CD4-positive, CD25-positive, alpha-beta regulatory T cell (primary cell): ENCODE results near the gene C1QL1. TPM values are rescaled to one million over a fixed set of nuclear protein-coding genes. Genes with fewer than 3 reads are reported as not detected.
"Not testable (repeated sequence)": the region's sequence is repeated elsewhere in the genome, so short reads cannot be mapped to it uniquely, and the experiment has no call there.

ENCODE experiments used
- ATAC-seq, 2 donors: fragments of 150-1000 bp; cut with Tn5 transposase; one replicate each; pipeline ENCODE4 v1.10.0; 2021; ENCODE audit warnings: low read depth in 2 of 2, moderate number of reproducible peaks in 2 of 2, moderate library complexity in 1 of 2
- DNase-seq, 3 donors: peaks; one replicate each; pipeline versions ENCODE4 v3.0.0 to v3.0.0-alpha.2; 2012 to 2022; ENCODE audit warnings: mixed read lengths in 1 of 3
- H3K27ac ChIP-seq: one replicate; pipeline ENCODE4 v1.7.0; 2013; ENCODE audit warnings: mild to moderate bottlenecking, low read length; ENCODE audit not compliant: insufficient read depth, poor library complexity, severe bottlenecking
- H3K27me3 ChIP-seq: one replicate; pipeline ENCODE4 v1.7.0; 2013; ENCODE audit warnings: low read length; ENCODE audit not compliant: control insufficient read depth, insufficient read depth
- H3K36me3 ChIP-seq: one replicate; pipeline ENCODE4 v1.7.0; 2013; ENCODE audit warnings: mild to moderate bottlenecking, low read length, moderate library complexity; ENCODE audit not compliant: control insufficient read depth, insufficient read depth
- H3K4me1 ChIP-seq: 2 replicates; pipeline ENCODE4 v1.7.0; 2013; ENCODE audit warnings: mild to moderate bottlenecking, low read length; ENCODE audit not compliant: insufficient read depth, control insufficient read depth, poor library complexity, severe bottlenecking
- H3K4me3 ChIP-seq: one replicate; pipeline ENCODE4 v1.7.0; 2013; ENCODE audit warnings: low read depth, mild to moderate bottlenecking, low read length, moderate library complexity
- H3K9me3 ChIP-seq, 2 experiments: 1 replicate in 1 of 2; 2 replicates in 1 of 2; pipeline ENCODE4 v1.7.0; 2013; ENCODE audit warnings: low read length in 2 of 2, mild to moderate bottlenecking in 1 of 2, moderate library complexity in 1 of 2; ENCODE audit not compliant: control insufficient read depth in 2 of 2
- H3K27ac Mint-ChIP-seq, 3 donors: one replicate each; pipeline ENCODE4 v1.8.0; 2020 to 2022; ENCODE audit warnings: mild to moderate bottlenecking in 3 of 3, mixed read lengths in 3 of 3, moderate library complexity in 2 of 3
- H3K27me3 Mint-ChIP-seq: one replicate; pipeline ENCODE4 v1.8.0; 2022; ENCODE audit warnings: mild to moderate bottlenecking, mixed read lengths
- H3K36me3 Mint-ChIP-seq: one replicate; pipeline ENCODE4 v1.8.0; 2020; ENCODE audit warnings: mixed read lengths
- H3K4me1 Mint-ChIP-seq, 4 donors: one replicate each; pipeline ENCODE4 v1.8.0; 2020 to 2022; ENCODE audit warnings: mixed read lengths in 4 of 4, mild to moderate bottlenecking in 1 of 4
- H3K4me3 Mint-ChIP-seq, 4 donors: one replicate each; pipeline ENCODE4 v1.8.0; 2020 to 2022; ENCODE audit warnings: mild to moderate bottlenecking in 4 of 4, mixed read lengths in 4 of 4, moderate library complexity in 3 of 4
- H3K9me3 Mint-ChIP-seq, 7 donors: one replicate each; pipeline ENCODE4 v1.8.0; 2020 to 2022; ENCODE audit warnings: mixed read lengths in 7 of 7, mild to moderate bottlenecking in 3 of 7, moderate library complexity in 2 of 7
- polyA plus RNA-seq, 4 donors: library from polyadenylated mRNA; unstranded; fragments of 300-500 nt; fragmentation: Illumina TruSeq; gene quantifications; one replicate each; pipeline ENCODE4 v1.2.3, GENCODE V29; 2021
- total RNA-seq: library from RNA; stranded (reverse); gene quantifications from one replicate; pipeline ENCODE4 v1.2.3, GENCODE V29; 2022

The C1QL1 gene
- total and polyA plus RNA-seq, 5 donors from 2014 or later = not detected

DNA sequence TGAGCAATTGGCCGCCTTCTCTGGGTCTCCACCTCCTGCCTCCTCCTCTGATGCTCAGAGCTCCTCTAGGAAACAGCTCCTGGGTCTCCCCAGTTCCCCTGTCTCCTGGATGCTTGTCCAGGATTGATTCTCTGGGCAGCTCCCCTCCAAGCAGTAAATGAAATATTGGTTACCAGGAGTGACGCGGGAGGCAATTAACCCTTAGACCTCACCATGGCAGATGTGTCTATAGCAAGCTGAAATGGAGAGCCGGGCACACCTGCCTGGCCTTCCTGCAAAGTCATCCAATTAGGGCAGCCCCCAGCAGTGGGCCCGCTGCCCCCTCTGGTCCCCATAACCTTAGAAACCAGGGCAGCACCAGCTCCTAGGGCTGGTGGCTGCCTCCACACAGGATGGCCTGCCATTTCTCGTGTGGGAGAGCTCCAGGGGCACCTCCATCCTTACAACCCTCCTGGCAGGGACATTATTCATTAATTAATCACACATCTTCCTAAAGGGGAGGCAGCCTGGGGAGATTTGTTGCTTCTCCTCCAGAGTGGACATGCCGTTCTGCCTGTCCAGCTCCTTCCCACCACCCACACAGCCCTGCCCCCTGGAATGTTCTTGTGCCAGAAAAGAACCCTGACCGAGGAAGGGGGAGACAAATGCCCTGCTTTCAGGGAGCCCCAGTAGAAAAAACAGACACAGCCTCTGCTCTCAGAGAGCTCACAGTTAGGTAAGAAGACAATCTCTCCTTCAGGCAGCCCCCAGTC, 12.3 kb downstream of the C1QL1 start:
- peaks cover 40% of the 10 kb centered on the region for H3K27me3 Mint-ChIP-seq
- H3K4me1 Mint-ChIP-seq = peaks cover 0 to 11% (median 4%) of the 10 kb centered on the region in 4 donors
- H3K9me3 ChIP-seq = no peaks in the 10 kb centered on the region
- H3K4me1 ChIP-seq = peaks cover 11% of the 10 kb centered on the region
- H3K4me3 ChIP-seq = no peak overlapping the region
- ATAC-seq = no peak
- no peak overlapping the region for H3K27ac ChIP-seq
- no peaks in the 10 kb centered on the region for H3K36me3 ChIP-seq
- H3K9me3 Mint-ChIP-seq = no peaks in the 10 kb centered on the region
- no peak overlapping the region for H3K27ac Mint-ChIP-seq
- peak overlapping the region in 1 of 4 donors; percentile 33 for H3K4me3 Mint-ChIP-seq
- peaks cover 8% of the 10 kb centered on the region for H3K27me3 ChIP-seq
- no peak for DNase-seq
- no peaks in the 10 kb centered on the region for H3K36me3 Mint-ChIP-seq

DNA sequence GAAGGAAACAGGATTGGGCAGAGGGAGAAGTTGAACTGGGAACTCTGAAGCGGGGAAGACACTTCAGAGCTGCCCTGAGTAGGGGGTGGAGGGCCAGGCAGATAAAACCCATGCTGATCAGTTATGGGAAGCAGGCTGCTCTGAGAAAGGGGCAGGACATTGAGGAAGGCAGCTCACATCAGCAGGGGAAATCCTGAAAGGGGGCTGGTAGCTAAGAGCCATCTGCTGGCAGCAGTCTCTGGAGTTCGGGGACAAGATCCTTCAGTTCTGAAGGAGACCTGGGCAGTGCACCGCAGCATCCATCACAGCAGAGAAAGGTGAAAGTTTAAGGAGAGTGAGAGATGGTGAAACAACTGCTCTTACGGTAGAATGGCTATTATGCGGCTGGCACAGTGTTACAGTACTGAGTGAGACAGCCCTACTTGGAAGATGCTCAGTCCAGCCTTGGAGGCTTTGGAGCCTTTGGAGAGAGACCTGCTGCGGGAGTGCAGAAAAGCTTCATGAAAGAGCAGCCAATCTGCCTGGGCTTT, 15.1 kb downstream of the C1QL1 start:
- Histone ChIP-seq H3K4me1 (peaks cover 4% of the 10 kb centered on the region), H3K27me3 (no peaks in the 10 kb centered on the region), H3K36me3 (no peaks in the 10 kb centered on the region), H3K9me3 (no peaks in the 10 kb centered on the region), H3K4me3 (no peak overlapping the region), H3K27ac (no peak overlapping the region)
- peaks cover 27% of the 10 kb centered on the region for H3K27me3 Mint-ChIP-seq
- no peak for DNase-seq
- peaks cover 0 to 7% (median 3%) of the 10 kb centered on the region in 4 donors for H3K4me1 Mint-ChIP-seq
- H3K4me3 Mint-ChIP-seq = no peak overlapping the region
- H3K9me3 Mint-ChIP-seq = no peaks in the 10 kb centered on the region
- ATAC-seq = no peak
- no peak overlapping the region for H3K27ac Mint-ChIP-seq
- H3K36me3 Mint-ChIP-seq = no peaks in the 10 kb centered on the region

DNA sequence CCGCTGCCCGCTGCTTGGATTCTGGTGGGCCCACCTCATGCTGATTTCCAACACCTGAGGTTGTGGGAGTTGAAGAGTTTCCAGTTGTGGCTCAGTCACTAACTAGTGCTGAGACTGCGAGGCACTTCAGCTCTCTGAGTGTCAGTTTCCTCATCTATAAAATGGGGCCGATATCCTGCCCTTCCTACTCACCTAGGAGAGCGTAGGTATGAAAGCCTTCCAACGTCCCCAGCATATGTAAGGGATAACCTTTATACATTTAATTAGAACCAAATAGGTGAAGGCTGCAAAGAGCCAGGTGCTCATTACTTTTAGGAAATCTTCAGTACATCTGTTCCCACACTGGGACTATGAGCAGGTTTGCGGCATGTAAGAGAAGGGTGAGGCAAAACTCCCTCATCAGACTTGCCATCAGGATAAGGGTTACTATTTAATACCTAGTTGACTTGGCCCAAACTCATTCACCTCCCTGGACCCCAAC, 19.7 kb downstream of the C1QL1 start:
- no peaks in the 10 kb centered on the region for H3K9me3 ChIP-seq
- Mint-ChIP-seq H3K36me3 (no peaks in the 10 kb centered on the region), H3K4me3 (peak overlapping the region; percentile 87 to 98 (median 96)), H3K27ac (peak overlapping the region in 2 of 3 donors; percentile 93 to 98), H3K9me3 (no peaks in the 10 kb centered on the region), H3K4me1 (peaks cover 0 to 18% (median 6%) of the 10 kb centered on the region in 4 donors), H3K27me3 (peaks cover 4% of the 10 kb centered on the region)
- no peaks in the 10 kb centered on the region for H3K36me3 ChIP-seq
- H3K27me3 ChIP-seq = no peaks in the 10 kb centered on the region
- DNase-seq (no peak), ATAC-seq (no peak)
- no peak overlapping the region for H3K27ac ChIP-seq
- peaks cover 16% of the 10 kb centered on the region for H3K4me1 ChIP-seq
- H3K4me3 ChIP-seq = peak overlapping the region; percentile 97

DNA sequence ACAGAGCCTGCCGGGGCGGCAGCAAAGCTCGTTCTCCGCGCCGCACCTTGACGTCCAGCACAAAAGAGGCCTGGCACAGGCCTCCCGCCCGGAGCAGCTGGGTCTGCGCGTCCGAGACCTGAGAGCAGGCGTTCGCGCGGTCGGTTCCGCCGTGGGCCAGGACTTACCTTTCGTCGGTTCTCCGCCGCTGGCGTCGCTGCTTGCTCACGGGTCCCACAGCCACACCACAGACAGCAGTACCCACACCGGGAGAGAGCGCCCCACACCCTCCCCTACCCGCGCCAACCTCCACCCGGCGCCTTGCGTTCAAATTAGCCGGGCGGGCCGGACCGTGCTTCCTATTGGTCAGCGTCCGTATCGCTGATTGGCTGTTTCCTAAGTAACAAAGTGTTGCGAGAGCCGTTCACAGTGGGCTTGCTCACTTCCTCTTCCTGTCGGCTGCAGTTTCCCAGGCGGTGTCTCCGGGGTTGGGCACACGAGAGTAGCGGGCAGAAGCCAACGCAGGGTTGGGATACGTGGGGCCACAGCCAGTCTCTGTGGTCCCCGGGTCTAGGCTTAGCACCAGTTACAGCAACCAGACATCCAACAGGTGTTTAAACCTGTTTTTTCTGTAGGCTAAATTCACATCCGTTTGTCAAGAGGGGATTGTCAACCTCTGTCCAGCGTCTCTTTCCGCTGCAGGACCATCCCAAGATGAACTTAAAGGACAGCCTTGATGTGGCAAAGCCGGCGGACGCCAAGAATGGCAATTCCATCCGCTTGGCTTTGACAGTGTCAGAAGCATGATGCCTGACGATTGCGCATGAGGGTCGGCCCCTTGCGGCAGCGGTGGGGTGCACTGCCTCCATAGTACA, 20.4 kb downstream of the C1QL1 start, which contains the start of gene KIF18B:
TSS of gene KIF18B (minus strand) at position 313 of the 854 bp plus-strand sequence. CDS start 11,429 bp downstream, outside the sequence.
- Mint-ChIP-seq H3K4me3 (peak within 1 kb of the TSS; percentile 87 to 98 (median 96)), H3K27me3 (peaks cover 4% of the 10 kb centered on the region), H3K36me3 (no peaks in the 10 kb centered on the region), H3K4me1 (peaks cover 0 to 23% (median 6%) of the 10 kb centered on the region in 4 donors), H3K9me3 (no peaks in the 10 kb centered on the region), H3K27ac (peak within 1 kb of the TSS; percentile 93 to 98 (median 95))
- H3K4me1 ChIP-seq = peaks cover 19% of the 10 kb centered on the region
- no peaks in the 10 kb centered on the region for H3K9me3 ChIP-seq
- H3K36me3 ChIP-seq = no peaks in the 10 kb centered on the region
- peak; percentile 99 to 100 for ATAC-seq
- no peaks in the 10 kb centered on the region for H3K27me3 ChIP-seq
- H3K4me3 ChIP-seq = peak within 1 kb of the TSS; percentile 97
- DNase-seq = peak; percentile 83 to 97 (median 88)
- peak within 1 kb of the TSS; percentile 74 for H3K27ac ChIP-seq

DNA sequence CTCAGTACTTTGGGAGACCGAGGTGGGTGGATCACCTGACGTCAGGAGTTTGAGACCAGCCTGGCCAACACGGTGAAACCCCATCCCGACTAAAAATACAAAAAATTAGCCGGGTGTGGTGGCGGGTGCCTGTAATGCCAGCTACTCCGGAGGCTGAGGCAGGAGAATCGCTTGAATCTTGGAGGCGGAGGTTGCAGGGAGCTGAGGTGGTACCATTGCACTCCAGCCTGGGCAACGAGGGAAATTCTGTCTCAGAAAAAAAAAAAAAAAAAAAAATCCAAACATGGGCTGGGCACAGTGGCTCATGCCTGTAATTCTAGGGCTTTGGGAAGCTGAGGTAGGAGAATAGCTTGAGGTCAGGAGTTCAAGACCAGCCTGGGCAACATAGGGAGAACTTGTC, 22.5 kb downstream of the C1QL1 start:
- peaks cover 32% of the 10 kb centered on the region for H3K4me1 ChIP-seq
- not testable (repeated sequence) for H3K4me3 ChIP-seq, ATAC-seq, H3K27me3 Mint-ChIP-seq, H3K27ac ChIP-seq, H3K36me3 ChIP-seq, H3K27me3 ChIP-seq, H3K27ac Mint-ChIP-seq, H3K9me3 Mint-ChIP-seq, H3K9me3 ChIP-seq, H3K36me3 Mint-ChIP-seq, DNase-seq
- Mint-ChIP-seq H3K4me1 (peaks cover 0 to 32% (median 13%) of the 10 kb centered on the region in 4 donors), H3K4me3 (peak overlapping the region in 2 of 4 donors; percentile 22 to 41)

DNA sequence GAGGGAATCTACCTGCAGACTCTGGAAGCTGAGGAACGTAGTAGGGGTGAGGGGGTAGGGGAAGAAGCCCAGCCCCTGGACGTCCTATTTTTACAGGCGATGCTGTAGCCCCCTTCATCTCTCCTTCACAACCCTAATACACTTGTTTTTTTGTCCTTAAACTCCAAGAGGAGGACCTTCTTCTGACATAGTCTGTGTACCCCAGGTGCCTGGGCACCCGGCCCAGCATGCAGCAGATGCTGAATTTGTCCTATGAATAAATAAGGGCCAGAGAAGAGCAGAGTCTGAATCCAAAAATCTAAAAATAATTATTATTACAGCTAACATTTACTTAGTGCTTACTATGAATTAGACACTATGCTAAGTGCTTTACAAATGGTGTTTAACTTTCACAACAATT, 25.6 kb downstream of the C1QL1 start:
- H3K27me3 Mint-ChIP-seq = no peaks in the 10 kb centered on the region
- H3K9me3 Mint-ChIP-seq = peaks cover 0 to 2% (median 0%) of the 10 kb centered on the region in 7 donors
- peak overlapping the region in 1 of 3 donors; percentile 21 for H3K27ac Mint-ChIP-seq
- Histone ChIP-seq H3K9me3 (no peaks in the 10 kb centered on the region), H3K4me1 (peaks cover 25% of the 10 kb centered on the region), H3K27me3 (no peaks in the 10 kb centered on the region), H3K4me3 (no peak overlapping the region), H3K27ac (peak overlapping the region; percentile 44), H3K36me3 (no peaks in the 10 kb centered on the region)
- peak overlapping the region in 3 of 4 donors; percentile 29 to 77 (median 71) for H3K4me3 Mint-ChIP-seq
- DNase-seq = no peak
- peaks cover 0 to 22% (median 14%) of the 10 kb centered on the region in 4 donors for H3K4me1 Mint-ChIP-seq
- H3K36me3 Mint-ChIP-seq = no peaks in the 10 kb centered on the region
- no peak for ATAC-seq

DNA sequence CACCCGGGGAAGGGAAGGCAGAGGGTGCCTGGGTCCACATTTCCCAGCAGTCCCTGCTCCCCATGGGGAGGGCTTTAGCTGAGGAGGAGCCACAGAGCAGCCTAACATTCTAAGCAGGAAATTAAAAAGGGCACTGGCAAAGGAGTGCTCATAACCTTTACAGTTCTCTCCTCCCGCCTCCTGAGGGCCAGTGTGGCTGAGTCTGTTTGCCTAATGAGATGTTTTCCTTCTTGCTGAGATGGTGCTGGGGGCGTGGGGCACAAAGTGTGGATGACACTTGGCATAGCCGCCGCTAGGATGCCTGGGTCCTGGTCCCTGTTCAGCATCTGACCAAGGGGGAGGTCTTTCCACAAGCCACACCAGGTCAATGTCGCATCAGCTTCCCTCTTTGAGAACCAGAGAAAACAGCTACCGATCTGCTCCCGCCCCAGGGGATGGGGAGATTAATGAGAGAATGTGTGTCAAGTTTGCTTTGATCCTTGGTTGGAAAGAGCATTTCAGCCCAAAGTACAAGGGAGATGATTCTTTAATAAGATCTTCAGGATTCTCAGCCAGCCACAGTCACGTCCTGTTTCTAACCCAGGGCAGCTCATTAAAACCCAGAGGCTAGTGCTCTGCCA, 26.3 kb downstream of the C1QL1 start:
- peaks cover 0 to 21% (median 17%) of the 10 kb centered on the region in 4 donors for H3K4me1 Mint-ChIP-seq
- H3K27ac Mint-ChIP-seq = peak overlapping the region; percentile 21 to 74 (median 48)

More for the DNA sequence above, 26.3 kb downstream of the C1QL1 start:
- H3K4me1 ChIP-seq = peaks cover 19% of the 10 kb centered on the region
- peak overlapping the region; percentile 44 for H3K27ac ChIP-seq
- ATAC-seq (peak; percentile 64 to 70), DNase-seq (peak in 1 of 3 donors; percentile 41)
- H3K27me3 ChIP-seq = no peaks in the 10 kb centered on the region
- H3K36me3 Mint-ChIP-seq = no peaks in the 10 kb centered on the region
- H3K4me3 Mint-ChIP-seq = peak overlapping the region; percentile 16 to 77 (median 40)
- H3K36me3 ChIP-seq = no peaks in the 10 kb centered on the region
- peaks cover 0 to 2% (median 0%) of the 10 kb centered on the region in 7 donors for H3K9me3 Mint-ChIP-seq
- H3K4me3 ChIP-seq = peak overlapping the region; percentile 55
- H3K9me3 ChIP-seq = no peaks in the 10 kb centered on the region
- H3K27me3 Mint-ChIP-seq = no peaks in the 10 kb centered on the region
